Fibroblast of pulmonary artery (primary cell): Measurements from ENCODE around the gene CNIH2.

Experiments used
- DNase-seq: peaks from one replicate; pipeline ENCODE4 v3.0.0-alpha.2; 2010; ENCODE audit warnings: low read depth
- H3K4me3 ChIP-seq: replicated peaks from 2 replicates; pipeline ENCODE4 v1.5.1; 2011; ENCODE audit warnings: low read depth, mild to moderate bottlenecking, control low read depth, low read length, moderate library complexity
- TF ChIP-seq, protein P1 (sequence below): IDR thresholded peaks from 2 replicates; pipeline ENCODE4 v1.5.1; 2011; ENCODE audit warnings: mild to moderate bottlenecking, control low read depth, low read length, inconsistent platforms; ENCODE audit errors: missing control alignments

CNIH2 gene

DNA sequence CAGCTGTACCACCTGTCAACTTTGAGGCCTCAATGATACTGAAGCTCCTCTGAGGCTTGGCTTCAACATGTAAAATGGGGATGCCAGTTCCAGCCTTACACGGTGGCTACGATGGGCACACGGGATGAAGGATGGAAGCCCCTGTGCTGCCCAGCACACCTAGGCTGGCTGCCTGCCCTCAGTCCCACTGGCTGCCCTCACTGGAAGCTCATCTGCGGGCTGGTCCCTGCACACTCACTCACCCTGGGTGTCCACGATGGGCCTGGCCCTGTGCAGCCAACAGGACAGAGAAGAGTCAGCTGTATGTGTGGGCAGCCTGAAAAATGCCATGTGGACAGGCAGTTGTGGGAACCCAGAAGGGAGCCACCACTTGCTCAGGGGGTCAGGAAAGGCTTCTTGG, 8.7 kb downstream of the CNIH2 start:
- DNase-seq: no peak
- no peak overlapping the region for H3K4me3 ChIP-seq
- TF ChIP-seq, protein P1, sequence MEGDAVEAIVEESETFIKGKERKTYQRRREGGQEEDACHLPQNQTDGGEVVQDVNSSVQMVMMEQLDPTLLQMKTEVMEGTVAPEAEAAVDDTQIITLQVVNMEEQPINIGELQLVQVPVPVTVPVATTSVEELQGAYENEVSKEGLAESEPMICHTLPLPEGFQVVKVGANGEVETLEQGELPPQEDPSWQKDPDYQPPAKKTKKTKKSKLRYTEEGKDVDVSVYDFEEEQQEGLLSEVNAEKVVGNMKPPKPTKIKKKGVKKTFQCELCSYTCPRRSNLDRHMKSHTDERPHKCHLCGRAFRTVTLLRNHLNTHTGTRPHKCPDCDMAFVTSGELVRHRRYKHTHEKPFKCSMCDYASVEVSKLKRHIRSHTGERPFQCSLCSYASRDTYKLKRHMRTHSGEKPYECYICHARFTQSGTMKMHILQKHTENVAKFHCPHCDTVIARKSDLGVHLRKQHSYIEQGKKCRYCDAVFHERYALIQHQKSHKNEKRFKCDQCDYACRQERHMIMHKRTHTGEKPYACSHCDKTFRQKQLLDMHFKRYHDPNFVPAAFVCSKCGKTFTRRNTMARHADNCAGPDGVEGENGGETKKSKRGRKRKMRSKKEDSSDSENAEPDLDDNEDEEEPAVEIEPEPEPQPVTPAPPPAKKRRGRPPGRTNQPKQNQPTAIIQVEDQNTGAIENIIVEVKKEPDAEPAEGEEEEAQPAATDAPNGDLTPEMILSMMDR: no peak

DNA sequence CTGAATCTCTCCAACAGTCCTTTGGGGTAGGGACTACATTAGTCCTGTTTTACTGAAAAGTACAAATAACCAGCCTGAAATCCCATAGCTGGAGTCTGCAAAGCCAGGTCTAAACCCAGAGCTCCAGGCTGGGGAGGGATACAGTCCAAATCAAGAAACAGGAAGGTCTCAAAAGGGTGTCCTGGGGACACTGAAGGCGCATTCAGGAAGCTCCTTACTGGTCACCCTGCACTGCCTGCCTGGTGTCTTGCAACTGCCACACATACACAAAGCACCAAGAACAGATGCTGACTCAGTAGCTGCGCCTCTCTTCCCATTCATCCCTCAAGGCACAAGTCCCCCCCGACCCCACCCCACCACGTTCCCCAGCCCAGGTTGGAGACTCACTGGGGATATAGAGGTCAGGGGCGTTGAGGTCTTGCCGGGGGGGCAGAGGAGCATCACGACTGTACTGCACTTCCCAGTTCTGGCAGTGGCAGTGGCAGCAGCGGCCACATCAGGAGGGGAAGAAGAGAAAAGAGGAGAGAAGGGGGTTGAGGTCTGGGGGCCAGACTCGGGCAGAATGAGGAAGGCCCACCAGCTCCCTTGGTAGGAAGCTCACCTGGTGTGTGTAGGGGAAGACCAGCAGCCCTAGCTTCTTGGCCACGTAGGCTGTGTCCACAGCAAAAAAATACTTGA, 9.4 kb downstream of the CNIH2 start:
- H3K4me3 ChIP-seq: peak overlapping the region; percentile 91
- DNase-seq: no peak
- TF ChIP-seq, protein P1: no peak

DNA sequence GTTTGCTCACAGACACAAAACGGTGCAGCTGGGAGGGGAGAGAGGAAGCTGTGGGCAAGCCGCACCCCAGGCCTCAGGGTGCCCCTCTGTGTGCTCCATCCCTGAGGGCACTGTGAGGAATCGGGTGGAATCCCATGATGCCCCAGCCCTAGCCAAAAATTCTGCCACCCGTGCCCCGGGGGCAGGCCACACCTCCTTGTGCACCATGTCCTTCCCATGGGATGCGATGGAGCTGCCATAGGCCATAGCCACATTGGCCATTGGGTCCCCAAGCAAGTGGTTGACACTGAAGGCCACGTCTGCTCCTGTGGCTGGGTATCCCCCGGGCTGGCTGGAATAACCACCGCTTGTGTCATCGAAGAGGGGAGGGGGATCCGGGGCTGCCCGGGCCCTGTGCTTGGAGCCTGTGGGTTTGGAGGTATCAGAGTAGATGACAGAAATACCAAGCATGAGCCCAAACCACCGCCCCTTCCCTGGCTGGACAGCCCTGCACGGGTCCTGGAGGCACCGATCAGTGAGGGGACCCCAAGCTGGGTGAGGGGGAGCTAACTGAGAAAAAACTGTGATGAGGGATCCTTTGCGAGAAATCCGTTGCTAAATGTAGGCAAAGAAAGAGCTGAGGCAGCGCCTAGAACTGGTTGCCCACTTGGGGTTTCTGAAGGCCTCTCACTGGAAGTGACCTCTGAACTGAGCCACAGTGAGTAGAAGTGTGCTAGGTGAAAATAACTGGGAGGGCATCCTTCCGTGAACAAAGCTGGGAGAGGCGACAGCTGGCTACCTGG, 10.1 kb downstream of the CNIH2 start:
- TF ChIP-seq, protein P1: no peak
- DNase-seq: no peak
- H3K4me3 ChIP-seq: peak overlapping the region; percentile 91

DNA sequence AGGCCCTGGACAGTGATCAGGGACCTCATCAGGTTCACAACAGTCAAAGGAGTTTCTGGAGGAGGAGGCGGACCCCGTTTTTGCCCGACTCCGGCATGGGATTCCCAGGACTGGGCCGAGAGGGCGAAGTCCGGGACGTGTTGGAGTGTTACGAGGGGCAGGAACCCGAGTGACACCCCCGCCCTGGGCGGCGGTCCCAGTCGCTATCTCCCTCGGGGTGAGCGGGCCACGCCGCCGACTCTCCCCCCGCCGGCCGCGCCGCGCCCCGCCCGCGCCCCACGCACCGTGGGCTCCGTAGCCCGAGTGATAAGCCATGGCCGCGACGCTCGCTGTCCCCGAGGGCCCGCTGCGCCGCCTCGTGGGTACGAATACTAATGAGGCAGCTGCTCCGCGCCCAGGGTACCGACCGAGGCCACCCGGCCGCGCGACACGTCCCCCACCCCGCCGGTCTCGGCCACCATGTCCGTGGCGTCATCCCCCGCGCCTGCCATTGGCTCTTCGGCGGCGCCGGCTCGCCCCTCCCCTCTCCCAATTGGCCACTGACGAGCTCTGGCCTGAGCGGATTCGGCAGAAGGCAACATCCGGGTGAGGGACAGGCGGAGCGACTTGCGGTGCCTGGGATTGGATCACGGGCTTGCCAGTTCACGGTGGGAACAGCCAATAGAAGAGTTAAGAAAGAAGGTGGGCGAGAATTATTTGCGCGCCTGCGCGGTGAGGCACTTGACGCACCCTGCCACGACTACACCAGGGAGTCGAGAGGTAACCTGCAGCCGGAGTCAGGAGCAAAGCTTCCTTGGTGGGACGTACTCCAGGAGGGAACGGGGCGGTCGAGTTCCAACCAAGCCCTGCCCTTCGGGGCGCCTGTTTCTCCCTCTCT, 10.9 kb downstream of the CNIH2 start, which contains the start of gene YIF1A:
TSS of gene YIF1A (minus strand) at position 473 of the 877 bp plus-strand sequence. CDS start at position 315, 158 bp downstream.
- TF ChIP-seq, protein P1: no peak
- peak; percentile 100 for DNase-seq
- H3K4me3 ChIP-seq: peak within 1 kb of the TSS; percentile 91

DNA sequence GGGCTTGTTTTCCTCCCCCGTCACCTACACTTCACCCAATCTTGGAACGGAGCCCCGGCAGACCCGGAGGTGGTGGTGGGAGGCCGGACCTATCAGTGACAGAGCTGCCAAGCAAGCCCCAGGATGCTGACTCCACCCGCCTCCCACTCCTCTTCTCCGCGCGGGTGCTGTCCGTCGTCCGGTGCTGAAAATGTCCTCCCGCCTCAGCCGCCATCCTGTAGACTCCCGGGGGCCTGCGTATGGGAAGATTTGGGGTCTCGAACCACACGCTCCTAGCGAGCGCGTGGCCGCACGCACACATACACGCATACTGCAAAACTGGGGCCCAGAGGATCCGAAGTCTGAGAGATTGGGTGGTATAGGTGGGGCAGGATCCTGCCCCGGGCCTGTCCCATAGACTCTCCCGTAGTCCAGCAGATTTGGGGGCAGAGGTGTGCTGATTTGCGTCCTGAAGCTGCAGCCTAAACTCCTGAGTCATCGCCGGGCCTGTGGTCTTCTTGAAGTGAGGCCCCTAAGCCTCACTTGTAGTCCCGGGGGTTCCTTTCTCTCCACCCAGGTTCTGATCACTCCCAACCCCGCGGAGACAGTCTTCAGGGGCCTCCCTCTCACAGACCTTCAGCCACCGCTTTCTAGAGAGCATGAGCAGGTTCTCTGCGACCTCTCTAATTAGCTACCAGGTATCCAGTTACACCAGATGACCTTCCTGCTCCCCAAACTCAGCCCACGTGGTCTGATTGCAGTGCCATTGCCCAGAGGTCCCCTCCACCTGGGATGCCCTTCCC, 11.8 kb downstream of the CNIH2 start:
- TF ChIP-seq, protein P1: no peak
- DNase-seq: no peak
- peak overlapping the region; percentile 91 for H3K4me3 ChIP-seq

DNA sequence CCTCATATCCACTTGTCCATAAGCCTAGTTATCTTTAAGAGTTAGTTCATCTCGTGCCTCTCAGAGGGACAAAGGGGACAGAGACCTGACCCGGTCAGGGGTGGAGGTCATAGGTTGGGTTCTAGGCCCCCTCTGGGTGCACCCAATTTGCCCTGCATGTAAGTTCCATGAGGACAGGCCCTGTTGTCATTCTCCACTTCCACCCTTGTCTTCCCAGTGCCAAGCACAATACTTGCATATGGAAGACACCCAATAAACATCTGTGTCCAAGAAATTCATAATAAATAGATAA, 12.3 kb downstream of the CNIH2 start:
- no peak for DNase-seq
- TF ChIP-seq, protein P1: no peak
- H3K4me3 ChIP-seq: no peak overlapping the region
